ENCODE data around the gene EPHA6. TPM values are rescaled to one million over a fixed set of nuclear protein-coding genes. Genes with fewer than 3 reads are reported as not detected.
A peak's percentile ranks its signal among the peaks of the same experiment; 100 is the strongest.

Gene EPHA6
- total RNA-seq, 4 donors from 2014 or later = not detected

DNA sequence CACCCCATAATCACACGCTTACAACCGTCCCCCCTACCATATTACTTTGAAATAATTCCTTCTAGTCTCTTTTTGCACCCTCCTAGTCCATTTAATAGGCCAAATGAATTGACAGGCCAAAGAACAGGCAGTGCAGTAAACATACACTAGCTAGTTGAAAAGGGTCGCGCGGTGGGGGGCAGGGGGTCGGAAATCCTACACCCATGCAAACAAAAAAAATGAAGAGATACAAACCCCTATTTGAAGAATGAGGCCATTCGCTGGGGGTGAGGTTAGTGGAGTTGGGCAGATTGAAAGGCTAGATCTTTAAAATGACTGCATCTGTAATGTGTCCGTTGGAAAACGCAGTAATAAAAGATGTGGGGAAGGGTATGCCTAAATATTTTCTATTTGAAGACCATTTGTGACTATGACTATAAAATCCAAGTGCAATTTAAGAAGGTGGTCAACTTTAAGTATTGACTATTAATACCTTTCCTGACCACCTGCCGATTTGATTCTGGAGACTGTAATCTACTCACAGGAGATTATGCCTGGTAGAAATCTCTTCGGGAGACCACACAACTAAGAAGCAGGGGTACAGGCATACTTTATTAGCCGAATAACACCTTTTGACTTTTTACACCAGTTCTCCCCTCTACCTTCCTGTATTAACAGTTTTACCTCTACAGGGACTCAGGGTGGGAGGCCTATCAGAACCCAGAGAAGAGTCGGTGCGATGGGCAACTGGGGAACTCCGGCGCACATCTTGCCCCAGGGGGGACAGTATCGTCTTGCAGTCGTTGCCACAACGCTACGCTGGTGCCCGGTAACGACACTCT, 949.4 kb downstream of the EPHA6 start:
- TF ChIP-seq POLR2A (IDR thresholded peaks at IDR 0.05) (no peak), CTCF (IDR thresholded peaks at IDR 0.05 in 4 of 5, conservative IDR thresholded peaks at IDR 0.05 in 1 of 5) (no peak)
- H3K4me3 ChIP-seq = peak overlapping the region; percentile 84 to 97 (median 96)
- peak overlapping the region; percentile 71 to 85 (median 78) for H3K27ac ChIP-seq
- no peaks in the 10 kb centered on the region for H3K27me3 ChIP-seq
- no peak for DNase-seq
- H3K9me3 ChIP-seq = no peaks in the 10 kb centered on the region
- H3K36me3 ChIP-seq = peaks cover 0 to 7% of the 10 kb centered on the region in 2 donors
- in situ Hi-C loops (cut with MboI; ENCODE audit: low sequenced_read_pairs in 4 of 4) = no loop called here
- intact Hi-C loops (cut with DNase I; ENCODE audit: low total_unique reads) = loop anchor here (2.0 kb wide), 2 partner anchors 59 to 759 kb away; partner anchors contain the start of genes CLDND1 and CRYBG3
- peak; percentile 46 to 52 for ATAC-seq
- H3K4me1 ChIP-seq = peaks cover 8 to 20% of the 10 kb centered on the region in 2 donors

DNA sequence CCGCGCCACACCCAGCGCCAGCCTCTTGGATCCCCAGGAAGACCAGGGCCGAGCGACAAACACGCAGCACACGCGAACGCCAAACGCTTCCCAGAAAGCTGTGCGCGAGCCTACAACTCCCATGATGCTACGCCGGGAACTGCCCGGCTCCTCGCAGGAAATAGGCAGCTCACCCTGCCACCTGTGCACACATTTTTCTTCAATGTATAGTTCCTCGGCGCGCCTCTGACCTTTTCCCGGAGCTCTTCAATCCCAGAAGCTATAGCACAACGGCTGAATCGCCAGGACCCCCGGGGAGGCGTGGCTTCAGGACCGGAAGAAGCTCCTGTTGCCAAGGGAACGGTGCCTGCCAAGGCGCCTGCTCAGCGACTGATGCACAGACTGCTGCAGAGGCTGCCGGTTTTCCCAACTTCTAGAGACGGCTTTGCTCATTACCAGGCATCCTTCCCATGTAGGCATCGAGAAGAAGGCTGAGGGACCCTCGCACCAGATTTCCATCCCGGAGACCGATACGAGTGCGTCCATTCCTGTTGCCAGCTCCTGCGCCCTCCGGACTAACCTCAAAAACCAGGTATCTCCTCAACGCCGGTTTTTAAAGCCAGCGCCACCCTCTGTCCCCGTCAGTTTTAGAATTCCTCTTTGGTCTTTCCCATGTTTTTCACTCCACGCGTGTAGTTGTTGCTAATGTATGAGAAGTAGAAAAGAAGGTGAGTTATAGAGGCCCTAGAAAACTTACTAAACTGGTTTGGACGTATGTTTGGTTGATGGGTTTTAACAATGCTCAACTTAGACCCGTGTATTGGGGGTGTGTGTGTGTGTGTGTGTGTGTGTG, 950.2 kb downstream of the EPHA6 start, which contains the start of gene ARL6:
Gene ARL6, plus strand, starts transcription at position 352 of the 832 bp plus-strand sequence. CDS start 3,350 bp downstream, outside the sequence.
- ATAC-seq = peak; percentile 98 to 99
- TF ChIP-seq CTCF (IDR thresholded peaks at IDR 0.05 in 4 of 5, conservative IDR thresholded peaks at IDR 0.05 in 1 of 5) (no peak), POLR2A (IDR thresholded peaks at IDR 0.05) (no peak)
- H3K9me3 ChIP-seq = no peaks in the 10 kb centered on the region
- H3K27ac ChIP-seq = peak within 1 kb of the TSS; percentile 71 to 85 (median 78)
- no peaks in the 10 kb centered on the region for H3K27me3 ChIP-seq
- intact Hi-C loops (cut with DNase I; ENCODE audit: low total_unique reads) = loop anchor here (2.0 kb wide), 2 partner anchors 58 to 758 kb away; partner anchors contain the start of genes CLDND1 and CRYBG3
- peaks cover 0 to 8% of the 10 kb centered on the region in 2 donors for H3K36me3 ChIP-seq
- in situ Hi-C loops (cut with MboI; ENCODE audit: low sequenced_read_pairs in 4 of 4) = no loop called here
- H3K4me3 ChIP-seq = peak within 1 kb of the TSS; percentile 84 to 97 (median 96)
- H3K4me1 ChIP-seq = peaks cover 8 to 20% of the 10 kb centered on the region in 2 donors
- DNase-seq = peak; percentile 55 to 71

DNA sequence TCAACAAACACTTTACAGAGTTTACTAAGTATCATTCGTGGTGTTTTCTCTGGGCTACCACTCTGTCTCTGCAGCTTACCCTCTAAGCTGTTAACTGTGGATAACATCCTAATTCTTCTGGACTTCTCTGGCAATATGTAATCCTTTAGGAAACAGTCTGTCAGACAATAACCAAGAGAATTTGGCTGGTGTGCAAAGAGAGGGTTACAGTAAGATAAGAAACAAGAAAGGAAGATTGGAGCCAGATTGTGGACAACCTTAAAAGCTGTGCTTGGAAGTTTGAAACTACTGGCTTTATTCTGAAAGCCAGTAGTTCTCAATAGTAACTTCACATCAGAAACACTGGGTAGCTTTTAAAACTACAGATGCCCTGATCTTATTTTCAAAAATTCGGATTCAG, 950.9 kb downstream of the EPHA6 start:
- in situ Hi-C loops (cut with MboI; ENCODE audit: low sequenced_read_pairs in 4 of 4) (no loop called here), intact Hi-C loops (cut with DNase I; ENCODE audit: low total_unique reads) (loop anchor here (2.0 kb wide), 2 partner anchors 57 to 757 kb away; partner anchors contain the start of genes CLDND1 and CRYBG3)

More for the DNA sequence above, 950.9 kb downstream of the EPHA6 start:
- H3K27me3 ChIP-seq = no peaks in the 10 kb centered on the region
- peak overlapping the region; percentile 84 to 97 (median 96) for H3K4me3 ChIP-seq
- no peaks in the 10 kb centered on the region for H3K9me3 ChIP-seq
- ATAC-seq (no peak), DNase-seq (no peak)
- H3K4me1 ChIP-seq = peaks cover 8 to 20% of the 10 kb centered on the region in 2 donors
- H3K27ac ChIP-seq = no peak overlapping the region
- no peak for TF ChIP-seq CTCF (IDR thresholded peaks at IDR 0.05 in 4 of 5, conservative IDR thresholded peaks at IDR 0.05 in 1 of 5)
- no peak for TF ChIP-seq POLR2A (IDR thresholded peaks at IDR 0.05)
- peaks cover 0 to 8% of the 10 kb centered on the region in 2 donors for H3K36me3 ChIP-seq

Data from gastrocnemius medialis (tissue), 4 donors.